T-helper 2 cell treated with Interferon-gamma antibody and Interleukin-4, amounts not matched to agents 100 ng/mL and 5 ng/mL, for 36 hours (primary cell): ENCODE data around the gene CTNNB1. TPM values are rescaled to one million over a fixed set of nuclear protein-coding genes. Genes with fewer than 3 reads are reported as not detected.

Experiments used
- intact Hi-C: fragments of 100-400 bp; cut with micrococcal nuclease; formaldehyde crosslinking; loops from one replicate; pipeline ENCODE4 v1.15.1; 2023
- total RNA-seq: library from RNA; stranded (reverse); gene quantifications from 2 replicates; pipeline ENCODE4 v1.2.3, GENCODE V29; 2022

The CTNNB1 gene
- total RNA-seq, 1 donor from 2014 or later, result 130 TPM

GRCh38 chr3:41192885-41193284 is 6.4 kb upstream of the CTNNB1 start:
- intact Hi-C loops, result loop anchor here (10.0 kb wide), 1 partner anchor 822 kb away; no protein-coding TSS in a partner anchor

DNA sequence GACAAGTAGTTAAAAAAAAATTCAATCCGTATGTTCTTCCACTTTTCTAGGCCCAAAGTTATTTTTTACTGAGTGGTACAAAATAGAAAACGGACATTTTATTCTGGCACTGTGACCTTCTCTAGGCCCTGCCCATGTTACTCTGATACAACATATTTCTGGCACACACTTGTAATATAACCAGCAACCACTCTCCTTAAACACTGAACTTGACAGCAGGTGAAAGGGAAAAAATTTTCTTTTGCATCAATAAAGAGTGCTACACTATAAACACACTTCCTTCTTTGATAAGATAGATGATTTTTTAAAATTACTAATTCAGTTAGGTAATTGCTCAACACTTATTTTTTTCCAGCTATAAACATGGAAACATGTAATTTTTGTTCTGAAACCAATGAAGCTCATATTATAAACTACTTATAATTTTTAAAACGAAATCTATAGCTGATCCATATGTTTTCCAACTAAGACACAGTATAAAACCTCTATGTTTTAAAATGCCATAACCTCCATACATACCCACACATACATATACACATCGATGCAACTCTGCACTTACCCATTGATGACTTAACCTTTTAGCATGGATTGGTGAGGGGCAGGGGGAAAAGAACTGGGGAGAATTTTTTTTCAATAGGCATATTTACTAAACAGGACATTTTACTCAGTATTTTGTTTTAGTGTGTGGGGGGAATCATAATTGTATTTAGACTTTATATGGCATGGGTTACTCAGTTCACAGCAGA is 5.3 kb upstream of the CTNNB1 start:
- intact Hi-C loops, result loop anchor here (10.0 kb wide), 1 partner anchor 821 kb away; no protein-coding TSS in a partner anchor

DNA sequence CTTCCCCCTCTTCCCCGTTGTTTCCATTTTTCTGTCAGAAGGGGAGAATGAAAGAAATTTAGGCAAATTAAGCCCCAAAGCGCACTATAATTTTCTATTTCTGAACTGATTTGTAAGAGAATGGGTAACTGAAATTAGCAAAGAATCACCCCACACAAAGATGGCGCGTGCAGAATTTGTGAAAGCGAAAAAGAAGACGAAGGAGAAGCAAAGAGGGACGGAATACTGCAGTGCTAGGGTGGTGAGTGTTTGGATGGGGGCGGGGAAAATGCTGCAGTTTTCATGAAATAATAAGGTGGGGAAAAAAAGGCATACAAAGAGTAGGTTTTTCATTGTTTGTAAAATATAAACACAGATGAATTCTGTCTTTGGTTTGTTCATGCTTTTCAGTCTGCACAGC is 4.6 kb upstream of the CTNNB1 start:
- intact Hi-C loops, result loop anchor here (5.0 to 10.0 kb wide), 2 partner anchors 672 to 820 kb away; partner anchors contain the start of gene ZNF621

- intact Hi-C loops, result loop anchor here (5.0 to 10.0 kb wide), 2 partner anchors 674 to 819 kb away; partner anchors contain the start of gene ZNF621
These were observed 3.4 kb upstream of the CTNNB1 start for GRCh38 chr3:41195946-41196345.

GRCh38 chr3:41196499-41197410 is 2.5 kb upstream of the CTNNB1 start:
- intact Hi-C loops, result loop anchor here (5.0 to 10.0 kb wide), 2 partner anchors 674 to 818 kb away; partner anchors contain the start of gene ZNF621

- intact Hi-C loops, result loop anchor here (2.0 to 10.0 kb wide), 3 partner anchors 676 to 817 kb away; partner anchors contain the start of gene ZNF621
These were observed 1.3 kb upstream of the CTNNB1 start for GRCh38 chr3:41198046-41198445.

- intact Hi-C loops, result loop anchor here (2.0 to 10.0 kb wide), 3 partner anchors 676 to 816 kb away; partner anchors contain the start of gene ZNF621
These were observed 779 bp upstream of the CTNNB1 start for GRCh38 chr3:41198526-41198925.

GRCh38 chr3:41199866-41200668 is 762 bp downstream of the CTNNB1 start:
- intact Hi-C loops, result loop anchor here (1.0 to 10.0 kb wide), 11 partner anchors 12 to 891 kb away; partner anchors contain the start of genes EIF1B, ULK4 and ZNF621

- intact Hi-C loops, result loop anchor here (5.0 kb wide), 5 partner anchors 37 to 873 kb away; no protein-coding TSS in a partner anchor
These were observed 1.3 kb downstream of the CTNNB1 start for GRCh38 chr3:41200669-41201021.

GRCh38 chr3:41202075-41202833 is 2.9 kb downstream of the CTNNB1 start:
- intact Hi-C loops, result loop anchor here (5.0 kb wide), 5 partner anchors 35 to 875 kb away; no protein-coding TSS in a partner anchor

DNA sequence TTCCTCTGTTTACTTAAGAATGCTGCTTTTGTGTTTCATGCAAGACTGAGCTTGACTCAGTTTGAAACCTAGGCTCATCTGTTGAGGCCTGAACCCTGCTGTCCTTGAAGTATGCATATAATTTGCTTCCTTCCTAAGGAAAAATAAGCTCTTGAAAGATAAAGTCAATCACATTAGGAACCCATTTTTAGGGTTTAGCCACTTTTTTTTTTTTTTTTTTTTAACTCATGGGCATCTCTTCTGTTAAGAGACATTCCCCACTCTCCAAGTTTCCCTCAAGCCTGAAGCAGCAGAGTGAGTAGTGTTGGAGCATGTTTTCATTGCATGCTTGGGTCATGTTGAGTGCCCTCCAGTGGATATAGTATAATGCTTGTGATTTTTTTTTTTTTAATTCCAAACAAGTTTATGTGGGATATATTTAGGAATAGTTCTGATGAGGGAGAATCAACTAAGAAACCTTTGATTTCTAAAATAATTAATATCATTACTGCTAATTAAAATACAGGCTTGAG is 3.6 kb downstream of the CTNNB1 start:
- intact Hi-C loops, result loop anchor here (5.0 kb wide), 5 partner anchors 34 to 876 kb away; no protein-coding TSS in a partner anchor

- intact Hi-C loops, result loop anchor here (5.0 kb wide), 5 partner anchors 33 to 877 kb away; no protein-coding TSS in a partner anchor
These were observed 5.1 kb downstream of the CTNNB1 start for GRCh38 chr3:41204369-41204768.

DNA sequence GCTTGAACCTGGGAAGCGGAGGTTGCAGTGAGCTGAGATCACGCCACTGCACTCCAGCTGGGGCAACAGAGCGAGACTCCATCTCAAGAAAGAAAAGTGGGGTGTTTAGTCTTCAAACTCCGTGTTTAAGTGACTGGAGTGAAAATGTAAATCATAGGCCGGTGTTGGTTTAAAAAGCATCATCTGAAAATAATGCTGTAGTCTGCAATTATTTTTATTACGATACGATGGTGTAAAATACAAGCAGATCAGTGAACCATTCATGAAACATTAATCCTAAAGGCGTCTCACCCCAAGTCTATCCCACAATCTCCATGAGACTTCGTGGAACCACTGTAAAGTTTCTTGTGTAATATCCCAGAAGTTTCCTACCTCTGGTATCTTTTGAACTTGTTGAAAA is 6.3 kb downstream of the CTNNB1 start:
- intact Hi-C loops, result no loop called here

GRCh38 chr3:41207355-41207754 is 8.1 kb downstream of the CTNNB1 start:
- intact Hi-C loops, result no loop called here

DNA sequence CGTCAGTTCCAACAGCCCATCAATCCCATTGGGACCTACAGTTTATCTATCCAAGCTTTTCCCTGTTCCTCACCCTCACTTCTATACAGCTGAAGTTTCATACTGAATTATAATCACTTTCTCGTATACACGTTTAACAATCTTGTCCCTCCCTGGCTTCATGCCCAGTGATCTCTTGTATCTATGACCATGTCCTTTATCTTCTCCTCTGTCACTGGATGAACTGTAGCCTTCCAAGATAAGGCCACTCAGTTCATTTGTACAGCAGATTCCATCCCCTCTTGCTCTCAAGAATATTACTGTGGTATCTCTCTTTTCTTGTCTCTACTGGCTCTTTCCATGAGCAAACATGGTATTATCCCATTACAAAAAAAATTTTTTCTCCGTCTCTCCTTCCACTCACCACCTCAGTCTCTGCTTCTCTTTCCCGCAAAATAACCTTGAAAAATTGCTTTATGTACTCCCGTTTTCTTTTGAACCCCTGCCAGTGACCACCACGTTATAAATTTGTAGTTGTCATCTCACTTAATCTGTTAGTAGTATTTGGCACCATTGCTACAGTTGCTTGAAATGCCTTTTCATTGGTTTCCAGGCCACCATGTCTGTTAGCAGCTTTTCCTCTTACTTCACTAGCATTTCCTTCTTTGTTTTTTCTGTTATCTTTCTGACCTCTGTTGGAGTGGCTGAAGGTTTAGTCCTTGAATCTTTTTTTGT is 9.4 kb downstream of the CTNNB1 start:
- intact Hi-C loops, result no loop called here

GRCh38 chr3:41209646-41210045 is 10.3 kb downstream of the CTNNB1 start:
- intact Hi-C loops, result no loop called here

DNA sequence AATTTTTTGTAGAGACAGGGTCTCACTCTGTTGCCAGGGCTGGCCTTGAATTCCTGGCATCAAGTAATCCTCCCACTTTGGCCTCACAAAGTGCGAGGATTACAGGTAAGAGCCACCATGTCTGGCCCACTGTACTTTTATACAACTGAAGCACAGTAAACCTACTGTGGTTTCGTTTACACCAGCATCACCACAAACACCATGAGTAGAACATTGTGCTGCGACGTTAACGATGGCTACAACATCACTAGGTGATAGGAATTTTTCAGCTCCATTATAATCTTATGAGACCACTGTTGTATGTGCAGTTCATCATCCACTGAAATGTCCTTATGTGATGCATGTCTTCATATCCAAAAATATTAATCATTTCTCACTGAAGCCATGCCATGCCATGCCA is 11.7 kb downstream of the CTNNB1 start:
- intact Hi-C loops, result no loop called here

DNA sequence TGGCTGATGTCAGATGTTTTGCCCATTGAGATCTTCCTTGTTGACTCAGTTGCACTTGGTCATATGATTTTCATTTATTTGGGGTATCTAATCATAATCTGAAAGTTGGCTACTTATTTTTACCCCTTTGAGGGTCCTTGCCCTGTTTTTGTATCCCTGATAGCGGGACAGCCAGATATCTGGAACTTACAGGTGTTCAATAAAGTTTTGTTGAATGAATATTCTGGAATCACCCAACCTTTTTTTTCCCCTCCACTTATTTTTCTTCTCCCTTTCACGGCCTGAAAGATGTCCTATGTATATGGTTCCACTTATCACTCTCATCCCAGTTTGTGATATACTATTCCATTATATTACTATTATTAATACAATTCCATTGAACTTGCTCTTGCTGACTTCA is 12.8 kb downstream of the CTNNB1 start:
- intact Hi-C loops, result no loop called here

DNA sequence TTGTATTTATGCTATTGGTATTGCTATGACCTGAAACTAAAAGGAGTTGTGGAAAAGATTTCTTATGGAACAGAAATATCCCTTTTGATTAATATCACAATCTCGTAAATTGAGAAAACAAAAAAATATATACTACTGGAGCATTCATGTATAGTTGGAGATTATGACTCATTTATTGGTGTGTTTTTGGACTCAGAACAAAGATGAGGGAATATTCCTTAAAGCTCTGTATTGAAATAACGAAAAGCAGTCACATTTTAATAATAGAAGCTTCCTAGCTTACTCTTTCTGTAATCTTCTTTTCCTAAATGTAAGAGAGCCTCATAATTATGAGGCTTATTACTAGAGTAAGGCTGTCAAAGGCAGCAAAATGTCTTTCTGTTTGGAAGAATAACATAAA is 14.3 kb downstream of the CTNNB1 start:
- intact Hi-C loops, result no loop called here
